ENCODE results near the gene METTL9. TPM values are rescaled to one million over a fixed set of nuclear protein-coding genes. Genes with fewer than 3 reads are reported as not detected.

Gene METTL9
- total RNA-seq, 2 donors from 2014 or later, result 70.7 to 95.7 TPM

- no peaks in the 10 kb centered on the region for H3K9me3 Mint-ChIP-seq
- H3K4me1 Mint-ChIP-seq, result peaks cover 4% of the 10 kb centered on the region
- no peak for ATAC-seq (replicated peaks)
- no peaks in the 10 kb centered on the region for H3K27me3 Mint-ChIP-seq
- no peak overlapping the region for H3K4me3 Mint-ChIP-seq
- H3K27ac Mint-ChIP-seq, result no peak overlapping the region
- no peaks in the 10 kb centered on the region for H3K36me3 Mint-ChIP-seq (ENCODE audit: low read depth)
These were observed 102.9 kb downstream of the METTL9 start for GRCh38 chr16:21702276-21702675.

- Mint-ChIP-seq H3K4me3 (no peak overlapping the region), H3K27me3 (no peaks in the 10 kb centered on the region), H3K9me3 (no peaks in the 10 kb centered on the region), H3K4me1 (peaks cover 4% of the 10 kb centered on the region), H3K27ac (no peak overlapping the region), H3K36me3 (ENCODE audit: low read depth) (no peaks in the 10 kb centered on the region)
- ATAC-seq (replicated peaks), result no peak
These were observed 103.8 kb downstream of the METTL9 start for GRCh38 chr16:21703156-21703555.

GRCh38 chr16:21703589-21704174, 104.3 kb downstream of the METTL9 start:
- Mint-ChIP-seq H3K9me3 (no peaks in the 10 kb centered on the region), H3K4me3 (no peak overlapping the region), H3K27ac (no peak overlapping the region), H3K27me3 (no peaks in the 10 kb centered on the region), H3K36me3 (ENCODE audit: low read depth) (no peaks in the 10 kb centered on the region), H3K4me1 (peaks cover 4% of the 10 kb centered on the region)
- peak; percentile 49 for ATAC-seq (replicated peaks)

GRCh38 chr16:21704266-21704665, 104.9 kb downstream of the METTL9 start:
- Mint-ChIP-seq H3K9me3 (no peaks in the 10 kb centered on the region), H3K4me1 (peaks cover 4% of the 10 kb centered on the region), H3K27me3 (no peaks in the 10 kb centered on the region), H3K36me3 (ENCODE audit: low read depth) (no peaks in the 10 kb centered on the region), H3K27ac (no peak overlapping the region), H3K4me3 (no peak overlapping the region)
- no peak for ATAC-seq (replicated peaks)

- Mint-ChIP-seq H3K27me3 (no peaks in the 10 kb centered on the region), H3K9me3 (no peaks in the 10 kb centered on the region), H3K4me3 (no peak overlapping the region), H3K27ac (no peak overlapping the region), H3K36me3 (ENCODE audit: low read depth) (no peaks in the 10 kb centered on the region), H3K4me1 (peaks cover 4% of the 10 kb centered on the region)
- ATAC-seq (replicated peaks), result no peak
These were observed 105.4 kb downstream of the METTL9 start for GRCh38 chr16:21704733-21705132.

Other genes starting within 250 kb of the METTL9 start
- under 1 TPM in 1 of 2 donors, not detected in 1; 0.45 TPM for gene IGSF6, start 53.0 kb downstream of the METTL9 start, total RNA-seq
- under 1 TPM; 0.16 to 0.28 TPM for gene OTOA, start 64.4 kb downstream of the METTL9 start, total RNA-seq

Measured in activated T-helper 17 cell treated with anti-CD3 and anti-CD28 coated beads, Interleukin-2, amount 50 U/mL, for 72 hours (primary cell).